Coronary artery (tissue), 2 donors: ENCODE data around the gene CACNB2.

Experiments
- DNase-seq: peaks from one replicate; pipeline ENCODE4 v3.0.0-alpha.2; 2017; ENCODE audit warnings: low spot score
- H3K27ac ChIP-seq, 2 donors: fragments of 200-600 bp; sonication (generic); one replicate each; pipeline ENCODE4 v1.5.1; 2016 to 2019
- H3K4me3 ChIP-seq: fragments of 200-600 bp; sonication (generic); 2 replicates; pipeline ENCODE4 v1.5.1; 2016; ENCODE audit warnings: mild to moderate bottlenecking, moderate library complexity
- CTCF ChIP-seq: fragments of 200-600 bp; sonication (generic); IDR thresholded peaks from one replicate; pipeline ENCODE4 v1.5.1; 2019; ENCODE audit warnings: antibody characterized with exemption

The CACNB2 gene

GRCh38 chr10:18542832-18543231 is 402.6 kb downstream of the CACNB2 start:
- TF ChIP-seq CTCF: no peak
- no peak for DNase-seq
- H3K27ac ChIP-seq: no peak overlapping the region
- no peak overlapping the region for H3K4me3 ChIP-seq

GRCh38 chr10:18545621-18546305 is 405.5 kb downstream of the CACNB2 start:
- DNase-seq: no peak
- no peak overlapping the region for H3K4me3 ChIP-seq
- no peak for TF ChIP-seq CTCF
- no peak overlapping the region for H3K27ac ChIP-seq

GRCh38 chr10:18549105-18549504 is 408.9 kb downstream of the CACNB2 start:
- TF ChIP-seq CTCF: no peak
- no peak for DNase-seq

GRCh38 chr10:18551473-18551872 is 411.2 kb downstream of the CACNB2 start:
- Histone ChIP-seq H3K27ac (no peak overlapping the region), H3K4me3 (no peak overlapping the region)
- no peak for TF ChIP-seq CTCF
- no peak for DNase-seq

More at GRCh38 chr10:18549105-18549504, 408.9 kb downstream of the CACNB2 start:
- Histone ChIP-seq H3K4me3 (no peak overlapping the region), H3K27ac (no peak overlapping the region)

GRCh38 chr10:18554479-18554878 is 414.3 kb downstream of the CACNB2 start:
- DNase-seq: no peak
- no peak for TF ChIP-seq CTCF
- H3K4me3 ChIP-seq: no peak overlapping the region
- H3K27ac ChIP-seq: no peak overlapping the region

GRCh38 chr10:18556522-18557147 is 416.4 kb downstream of the CACNB2 start:
- TF ChIP-seq CTCF: no peak

GRCh38 chr10:18557960-18558359 is 417.7 kb downstream of the CACNB2 start:
- no peak for DNase-seq
- TF ChIP-seq CTCF: no peak
- H3K27ac ChIP-seq: no peak overlapping the region

More at GRCh38 chr10:18556522-18557147, 416.4 kb downstream of the CACNB2 start:
- no peak for DNase-seq
- no peak overlapping the region for H3K4me3 ChIP-seq
- H3K27ac ChIP-seq: no peak overlapping the region

More at GRCh38 chr10:18557960-18558359, 417.7 kb downstream of the CACNB2 start:
- H3K4me3 ChIP-seq: no peak overlapping the region
